ENCODE results near the gene ERLEC1. TPM values are rescaled to one million over a fixed set of nuclear protein-coding genes. Genes with fewer than 3 reads are reported as not detected.
"Not testable (repeated sequence)": the region's sequence is repeated elsewhere in the genome, so short reads cannot be mapped to it uniquely, and the experiment has no call there.

ERLEC1 gene
- total RNA-seq, 1 donor from 2014 or later, result 59.7 TPM

GRCh38 chr2:53756644-53757043 lies 30.2 kb upstream of the ERLEC1 start:
- no peak for ATAC-seq
- intact Hi-C loops (cut with DNase I), result no loop called here
- peaks cover 9% of the 10 kb centered on the region for H3K36me3 ChIP-seq
- H3K4me1 ChIP-seq, result peaks cover 10% of the 10 kb centered on the region
- no peaks in the 10 kb centered on the region for H3K27me3 ChIP-seq (ENCODE audit: low read depth)
- no peak for TF ChIP-seq CTCF (IDR thresholded peaks at IDR 0.05)
- no peaks in the 10 kb centered on the region for H3K9me3 ChIP-seq
- no peak overlapping the region for H3K4me3 ChIP-seq
- no peak overlapping the region for H3K27ac ChIP-seq
- no peak for DNase-seq

- intact Hi-C loops (cut with DNase I); H3K4me1 ChIP-seq; H3K4me3 ChIP-seq; ATAC-seq; H3K27me3 ChIP-seq (ENCODE audit: low read depth); H3K9me3 ChIP-seq; DNase-seq; H3K27ac ChIP-seq: not testable (repeated sequence)
- H3K36me3 ChIP-seq, result peaks cover 14% of the 10 kb centered on the region
Observed at GRCh38 chr2:53757206-53757605, 29.6 kb upstream of the ERLEC1 start.

GRCh38 chr2:53765767-53766166 lies 21.1 kb upstream of the ERLEC1 start:
- DNase-seq (no peak), ATAC-seq (no peak)
- Histone ChIP-seq H3K4me3 (no peak overlapping the region), H3K36me3 (peaks cover 32% of the 10 kb centered on the region), H3K9me3 (no peaks in the 10 kb centered on the region), H3K27me3 (ENCODE audit: low read depth) (no peaks in the 10 kb centered on the region), H3K27ac (peak overlapping the region; percentile 4), H3K4me1 (peaks cover 15% of the 10 kb centered on the region)
- TF ChIP-seq CTCF (IDR thresholded peaks at IDR 0.05), result no peak
- intact Hi-C loops (cut with DNase I), result no loop called here

- intact Hi-C loops (cut with DNase I), result no loop called here
- DNase-seq, result peak; percentile 93
- TF ChIP-seq CTCF (IDR thresholded peaks at IDR 0.05), result peak; percentile 56
- Histone ChIP-seq H3K4me3 (peak within 1 kb of the TSS; percentile 79), H3K27ac (peak within 1 kb of the TSS; percentile 76), H3K4me1 (peaks cover 15% of the 10 kb centered on the region), H3K36me3 (peaks cover 20% of the 10 kb centered on the region), H3K9me3 (no peaks in the 10 kb centered on the region), H3K27me3 (ENCODE audit: low read depth) (no peaks in the 10 kb centered on the region)
- ATAC-seq, result peak; percentile 97 to 99
Observed at GRCh38 chr2:53767405-53768241, 19.2 kb upstream of the ERLEC1 start, which contains the start of gene CHAC2. TSS of gene CHAC2 (plus strand) at chr2:53767804. CDS start at chr2:53767887, 83 bp downstream.

GRCh38 chr2:53768242-53768542 lies 18.7 kb upstream of the ERLEC1 start:
- H3K9me3 ChIP-seq, result no peaks in the 10 kb centered on the region
- H3K4me1 ChIP-seq, result peaks cover 15% of the 10 kb centered on the region
- H3K27me3 ChIP-seq (ENCODE audit: low read depth), result no peaks in the 10 kb centered on the region
- H3K4me3 ChIP-seq, result peak overlapping the region; percentile 79
- ATAC-seq (no peak), DNase-seq (no peak)
- H3K27ac ChIP-seq, result peak overlapping the region; percentile 76
- peaks cover 15% of the 10 kb centered on the region for H3K36me3 ChIP-seq
- TF ChIP-seq CTCF (IDR thresholded peaks at IDR 0.05), result no peak
- intact Hi-C loops (cut with DNase I), result no loop called here

GRCh38 chr2:53769318-53769945 lies 17.4 kb upstream of the ERLEC1 start:
- Histone ChIP-seq H3K27me3 (ENCODE audit: low read depth) (no peaks in the 10 kb centered on the region), H3K27ac (no peak overlapping the region), H3K4me1 (peaks cover 15% of the 10 kb centered on the region), H3K4me3 (no peak overlapping the region), H3K36me3 (peaks cover 2% of the 10 kb centered on the region), H3K9me3 (no peaks in the 10 kb centered on the region)
- ATAC-seq, result no peak
- DNase-seq, result no peak
- no peak for TF ChIP-seq CTCF (IDR thresholded peaks at IDR 0.05)
- intact Hi-C loops (cut with DNase I), result no loop called here

Measured in lower lobe of right lung (tissue), 2 donors.